Osteocyte (in vitro differentiated cells): ENCODE results near the gene KCNN3. TPM values are rescaled to one million over a fixed set of nuclear protein-coding genes. Genes with fewer than 3 reads are reported as not detected.

Source experiments
- DNase-seq: peaks from one replicate; pipeline ENCODE4 v3.0.0; 2021; ENCODE audit warnings: mixed read lengths; ENCODE audit not compliant: unreplicated experiment; ENCODE audit errors: extremely low spot score
- H3K27ac Mint-ChIP-seq: one replicate; pipeline ENCODE4 v1.8.0; 2021; ENCODE audit warnings: mild to moderate bottlenecking, mixed read lengths; ENCODE audit not compliant: unreplicated experiment
- H3K27me3 Mint-ChIP-seq: one replicate; pipeline ENCODE4 v1.8.0; 2021; ENCODE audit warnings: mixed read lengths; ENCODE audit not compliant: unreplicated experiment
- H3K36me3 Mint-ChIP-seq: one replicate; pipeline ENCODE4 v1.8.0; 2021; ENCODE audit warnings: mixed read lengths; ENCODE audit not compliant: unreplicated experiment
- H3K4me1 Mint-ChIP-seq: one replicate; pipeline ENCODE4 v1.8.0; 2021; ENCODE audit warnings: mixed read lengths; ENCODE audit not compliant: unreplicated experiment
- H3K4me3 Mint-ChIP-seq: one replicate; pipeline ENCODE4 v1.8.0; 2021; ENCODE audit warnings: mild to moderate bottlenecking, moderate library complexity, mixed read lengths; ENCODE audit not compliant: unreplicated experiment
- H3K9me3 Mint-ChIP-seq: one replicate; pipeline ENCODE4 v1.8.0; 2021; ENCODE audit warnings: mixed read lengths; ENCODE audit not compliant: unreplicated experiment
- total RNA-seq: library from RNA; stranded (reverse); gene quantifications from 2 replicates; pipeline ENCODE4 v1.2.1, GENCODE V29; 2021
- TF ChIP-seq, protein P1 (sequence below): fragments of 200-600 bp; sonication (generic); IDR thresholded peaks from 2 replicates; pipeline ENCODE4 v1.5.0; 2021; ENCODE audit warnings: antibody characterized with exemption, mild to moderate bottlenecking, moderate library complexity

KCNN3 gene
- total RNA-seq, 1 donor from 2014 or later = 0.16 TPM

GRCh38 chr1:154802336-154802969 is 67.6 kb downstream of the KCNN3 start:
- Mint-ChIP-seq H3K36me3 (no peaks in the 10 kb centered on the region), H3K4me1 (no peaks in the 10 kb centered on the region), H3K4me3 (no peak overlapping the region), H3K27ac (no peak overlapping the region), H3K9me3 (no peaks in the 10 kb centered on the region), H3K27me3 (peaks cover 63% of the 10 kb centered on the region)
- no peak for DNase-seq
- TF ChIP-seq, protein P1, sequence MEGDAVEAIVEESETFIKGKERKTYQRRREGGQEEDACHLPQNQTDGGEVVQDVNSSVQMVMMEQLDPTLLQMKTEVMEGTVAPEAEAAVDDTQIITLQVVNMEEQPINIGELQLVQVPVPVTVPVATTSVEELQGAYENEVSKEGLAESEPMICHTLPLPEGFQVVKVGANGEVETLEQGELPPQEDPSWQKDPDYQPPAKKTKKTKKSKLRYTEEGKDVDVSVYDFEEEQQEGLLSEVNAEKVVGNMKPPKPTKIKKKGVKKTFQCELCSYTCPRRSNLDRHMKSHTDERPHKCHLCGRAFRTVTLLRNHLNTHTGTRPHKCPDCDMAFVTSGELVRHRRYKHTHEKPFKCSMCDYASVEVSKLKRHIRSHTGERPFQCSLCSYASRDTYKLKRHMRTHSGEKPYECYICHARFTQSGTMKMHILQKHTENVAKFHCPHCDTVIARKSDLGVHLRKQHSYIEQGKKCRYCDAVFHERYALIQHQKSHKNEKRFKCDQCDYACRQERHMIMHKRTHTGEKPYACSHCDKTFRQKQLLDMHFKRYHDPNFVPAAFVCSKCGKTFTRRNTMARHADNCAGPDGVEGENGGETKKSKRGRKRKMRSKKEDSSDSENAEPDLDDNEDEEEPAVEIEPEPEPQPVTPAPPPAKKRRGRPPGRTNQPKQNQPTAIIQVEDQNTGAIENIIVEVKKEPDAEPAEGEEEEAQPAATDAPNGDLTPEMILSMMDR = no peak

DNA sequence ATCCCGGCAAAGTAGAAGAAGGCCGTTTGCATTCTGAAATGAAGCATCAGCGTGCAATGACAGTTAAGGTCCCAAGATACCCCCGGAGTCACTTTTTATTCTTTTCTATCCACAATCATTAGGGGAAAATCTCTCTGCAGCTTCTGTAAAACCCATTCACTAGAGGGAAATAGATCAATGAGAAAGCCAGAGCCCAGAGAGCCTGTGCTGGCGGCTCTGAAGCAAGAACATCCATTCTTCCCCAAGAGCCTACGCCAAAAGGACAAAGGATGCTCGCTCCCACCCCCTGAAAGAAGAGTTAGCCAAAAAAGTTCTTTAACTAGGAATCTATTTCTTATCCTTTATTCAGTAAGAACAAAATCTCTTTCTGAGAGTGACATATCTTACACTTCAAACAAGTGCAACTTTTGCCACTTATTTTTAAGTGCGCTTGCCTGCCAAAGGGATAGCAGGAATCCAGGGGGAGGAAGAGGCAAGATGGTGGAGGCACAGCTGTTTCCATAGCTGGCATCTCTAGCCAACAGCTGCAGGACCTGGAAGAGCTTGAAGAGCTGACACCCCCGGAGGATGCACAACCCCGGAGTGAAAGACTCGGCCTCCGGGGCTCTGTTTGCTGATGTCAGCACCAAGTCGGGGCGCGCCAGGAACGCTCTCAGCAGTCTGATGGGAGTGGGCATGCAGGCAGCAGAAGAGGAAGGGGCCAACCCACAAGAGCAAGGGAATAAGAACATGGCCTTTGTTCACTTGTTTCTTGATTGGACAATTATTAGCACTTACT is 68.7 kb downstream of the KCNN3 start:
- Mint-ChIP-seq H3K27ac (no peak overlapping the region), H3K4me3 (no peak overlapping the region), H3K27me3 (peaks cover 61% of the 10 kb centered on the region), H3K4me1 (no peaks in the 10 kb centered on the region), H3K36me3 (no peaks in the 10 kb centered on the region), H3K9me3 (no peaks in the 10 kb centered on the region)
- no peak for DNase-seq
- TF ChIP-seq, protein P1 = no peak

DNA sequence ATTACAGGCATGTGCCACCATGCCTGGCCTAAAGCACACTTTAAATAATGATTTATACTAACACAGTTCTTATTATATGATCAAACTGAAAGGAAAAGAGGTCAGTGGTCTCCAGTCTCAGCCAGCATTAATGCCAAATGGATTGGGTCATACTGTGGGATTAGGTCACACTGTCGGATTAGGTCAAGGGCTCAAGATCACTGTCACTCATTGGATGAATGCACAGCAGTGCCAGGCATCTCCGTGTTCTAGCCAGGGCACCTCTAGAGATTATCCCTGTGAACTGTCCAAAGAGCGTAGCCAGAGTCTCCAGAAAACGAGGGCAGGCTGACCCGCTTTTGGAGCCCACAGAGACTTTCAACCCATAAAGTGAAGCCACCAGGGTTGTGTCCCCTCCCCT is 70.9 kb downstream of the KCNN3 start:
- H3K4me1 Mint-ChIP-seq = no peaks in the 10 kb centered on the region
- H3K27ac Mint-ChIP-seq = no peak overlapping the region
- peaks cover 50% of the 10 kb centered on the region for H3K27me3 Mint-ChIP-seq
- H3K4me3 Mint-ChIP-seq = no peak overlapping the region
- TF ChIP-seq, protein P1 = no peak
- no peaks in the 10 kb centered on the region for H3K9me3 Mint-ChIP-seq
- DNase-seq = no peak
- H3K36me3 Mint-ChIP-seq = no peaks in the 10 kb centered on the region

DNA sequence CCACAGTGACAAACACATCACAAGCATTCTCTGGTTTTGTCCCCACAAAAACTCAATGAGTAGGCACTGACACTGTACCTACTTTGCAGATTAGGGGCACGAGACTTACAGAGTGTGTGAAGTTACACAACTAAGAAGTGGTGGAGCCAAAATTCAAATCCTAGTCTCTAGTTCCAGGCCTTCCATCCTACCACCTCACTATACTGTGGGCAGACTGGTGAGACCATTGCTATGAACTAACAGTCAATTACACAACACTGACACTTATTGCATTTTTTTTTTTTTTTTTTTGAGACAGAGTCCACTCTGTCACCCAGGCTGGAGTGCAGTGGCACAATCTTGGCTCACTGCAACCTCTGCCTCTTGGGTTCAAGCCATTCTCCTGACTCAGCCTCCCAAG is 71.4 kb downstream of the KCNN3 start:
- Mint-ChIP-seq H3K4me1 (no peaks in the 10 kb centered on the region), H3K36me3 (no peaks in the 10 kb centered on the region), H3K9me3 (no peaks in the 10 kb centered on the region), H3K27ac (no peak overlapping the region), H3K4me3 (no peak overlapping the region), H3K27me3 (peaks cover 50% of the 10 kb centered on the region)
- TF ChIP-seq, protein P1 = no peak
- DNase-seq = no peak

GRCh38 chr1:154797175-154797574 is 72.9 kb downstream of the KCNN3 start:
- Mint-ChIP-seq H3K27me3 (peaks cover 57% of the 10 kb centered on the region), H3K27ac (no peak overlapping the region), H3K9me3 (no peaks in the 10 kb centered on the region), H3K36me3 (no peaks in the 10 kb centered on the region), H3K4me3 (no peak overlapping the region), H3K4me1 (no peaks in the 10 kb centered on the region)
- TF ChIP-seq, protein P1 = no peak
- DNase-seq = no peak
